Uterus (tissue), 4 donors: ENCODE measurements around the gene EHMT1. TPM values are rescaled to one million over a fixed set of nuclear protein-coding genes. Genes with fewer than 3 reads are reported as not detected.

Experiments
- DNase-seq, 2 donors: peaks; one replicate each; pipeline ENCODE4 v3.0.0-alpha.2; 2019 to 2020
- H3K27ac ChIP-seq, 2 donors: fragments of 200-600 bp; sonication (generic); 1 replicate in 1 of 2; 2 replicates in 1 of 2; pipeline ENCODE4 v1.5.1; 2016 to 2018
- H3K27me3 ChIP-seq, 2 donors: fragments of 200-600 bp; sonication (generic); one replicate each; pipeline ENCODE4 v1.5.1; 2018 to 2019; ENCODE audit warnings: control low read depth in 1 of 2
- H3K36me3 ChIP-seq, 2 donors: fragments of 200-600 bp; sonication (generic); one replicate each; pipeline ENCODE4 v1.5.1; 2019; ENCODE audit warnings: control low read depth in 1 of 2
- H3K4me1 ChIP-seq, 2 donors: fragments of 200-600 bp; sonication (generic); one replicate each; pipeline ENCODE4 v1.5.1; 2018 to 2019; ENCODE audit warnings: control low read depth in 1 of 2
- H3K4me3 ChIP-seq, 2 donors: fragments of 200-600 bp; sonication (generic); 1 replicate in 1 of 2; 2 replicates in 1 of 2; pipeline ENCODE4 v1.5.1; 2018 to 2019; ENCODE audit warnings: mild to moderate bottlenecking in 1 of 2
- H3K9me3 ChIP-seq, 2 donors: fragments of 200-600 bp; sonication (generic); one replicate each; pipeline ENCODE4 v1.5.1; 2019; ENCODE audit warnings: control low read depth in 1 of 2
- POLR2A ChIP-seq, 2 donors: fragments of 450-650 bp; IDR thresholded peaks; one replicate each; pipeline ENCODE4 v1.6.1; 2016; ENCODE audit warnings: antibody characterized with exemption in 2 of 2, mild to moderate bottlenecking in 1 of 2, moderate library complexity in 1 of 2
- intact Hi-C: fragments of 100-400 bp; cut with DNase I; formaldehyde crosslinking; loops from one replicate; pipeline ENCODE4 v1.15.1; 2023; ENCODE audit warnings: low total_unique reads
- total RNA-seq, 4 donors: library from RNA; depleted of rRNA in 3 of 4; stranded (reverse); fragments of >200 nt in 3 of 4; gene quantifications; one replicate each; pipeline versions ENCODE4 v1.1.0 to v1.2.4, GENCODE V29; 2014 to 2023
- TF ChIP-seq, protein P1 (sequence below), 4 experiments: fragments of 200-600 bp in 2 of 4; fragments of 450-650 bp in 2 of 4; sonication (generic) in 2 of 4; IDR thresholded peaks; one replicate each; pipeline ENCODE4 v1.5.1; 2016 to 2019; ENCODE audit warnings: antibody characterized with exemption in 4 of 4, mild to moderate bottlenecking in 2 of 4, moderate library complexity in 1 of 4
- donor health status: DM: yes; HTN: yes; CAD: no.

The EHMT1 gene
- total RNA-seq, 4 donors from 2014 or later: 32.6 to 109 (median 74.9) TPM

DNA sequence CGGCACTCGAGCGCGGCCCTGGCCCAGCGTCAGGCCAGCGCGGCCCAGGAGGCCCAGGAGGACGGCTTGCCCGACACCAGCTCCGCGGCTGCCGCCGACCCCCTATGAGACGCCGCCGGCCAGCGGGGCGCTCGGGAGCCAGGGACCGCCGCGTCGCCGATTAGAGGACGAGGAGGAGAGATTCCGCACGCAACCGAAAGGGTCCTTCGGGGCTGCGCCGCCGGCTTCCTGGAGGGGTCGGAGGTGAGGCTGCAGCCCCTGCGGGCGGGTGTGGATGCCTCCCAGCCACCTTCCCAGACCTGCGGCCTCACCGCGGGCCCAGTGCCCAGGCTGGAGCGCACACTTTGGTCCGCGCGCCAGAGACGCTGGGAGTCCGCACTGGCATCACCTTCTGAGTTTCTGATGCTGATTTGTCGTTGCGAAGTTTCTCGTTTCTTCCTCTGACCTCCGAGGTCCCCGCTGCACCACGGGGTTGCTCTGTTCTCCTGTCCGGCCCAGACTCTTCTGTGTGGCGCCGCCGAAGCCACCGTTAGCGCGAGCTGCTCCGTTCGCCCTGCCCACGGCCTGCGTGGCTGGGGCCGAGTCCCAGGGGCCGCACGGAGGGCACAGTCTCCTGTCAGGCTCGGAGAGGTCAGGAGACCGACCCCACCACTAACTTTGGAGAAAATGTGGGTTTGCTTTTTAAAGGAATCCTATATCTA is 216.2 kb downstream of the EHMT1 start:
- no peaks in the 10 kb centered on the region for H3K27me3 ChIP-seq
- H3K4me1 ChIP-seq: no peaks in the 10 kb centered on the region
- no peaks in the 10 kb centered on the region for H3K36me3 ChIP-seq
- intact Hi-C loops: no loop called here
- no peak overlapping the region for H3K27ac ChIP-seq
- no peaks in the 10 kb centered on the region for H3K9me3 ChIP-seq
- no peak for DNase-seq
- TF ChIP-seq, protein P1, sequence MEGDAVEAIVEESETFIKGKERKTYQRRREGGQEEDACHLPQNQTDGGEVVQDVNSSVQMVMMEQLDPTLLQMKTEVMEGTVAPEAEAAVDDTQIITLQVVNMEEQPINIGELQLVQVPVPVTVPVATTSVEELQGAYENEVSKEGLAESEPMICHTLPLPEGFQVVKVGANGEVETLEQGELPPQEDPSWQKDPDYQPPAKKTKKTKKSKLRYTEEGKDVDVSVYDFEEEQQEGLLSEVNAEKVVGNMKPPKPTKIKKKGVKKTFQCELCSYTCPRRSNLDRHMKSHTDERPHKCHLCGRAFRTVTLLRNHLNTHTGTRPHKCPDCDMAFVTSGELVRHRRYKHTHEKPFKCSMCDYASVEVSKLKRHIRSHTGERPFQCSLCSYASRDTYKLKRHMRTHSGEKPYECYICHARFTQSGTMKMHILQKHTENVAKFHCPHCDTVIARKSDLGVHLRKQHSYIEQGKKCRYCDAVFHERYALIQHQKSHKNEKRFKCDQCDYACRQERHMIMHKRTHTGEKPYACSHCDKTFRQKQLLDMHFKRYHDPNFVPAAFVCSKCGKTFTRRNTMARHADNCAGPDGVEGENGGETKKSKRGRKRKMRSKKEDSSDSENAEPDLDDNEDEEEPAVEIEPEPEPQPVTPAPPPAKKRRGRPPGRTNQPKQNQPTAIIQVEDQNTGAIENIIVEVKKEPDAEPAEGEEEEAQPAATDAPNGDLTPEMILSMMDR (IDR thresholded peaks at IDR 0.05): no peak
- TF ChIP-seq POLR2A (IDR thresholded peaks at IDR 0.05): no peak
- no peak overlapping the region for H3K4me3 ChIP-seq

DNA sequence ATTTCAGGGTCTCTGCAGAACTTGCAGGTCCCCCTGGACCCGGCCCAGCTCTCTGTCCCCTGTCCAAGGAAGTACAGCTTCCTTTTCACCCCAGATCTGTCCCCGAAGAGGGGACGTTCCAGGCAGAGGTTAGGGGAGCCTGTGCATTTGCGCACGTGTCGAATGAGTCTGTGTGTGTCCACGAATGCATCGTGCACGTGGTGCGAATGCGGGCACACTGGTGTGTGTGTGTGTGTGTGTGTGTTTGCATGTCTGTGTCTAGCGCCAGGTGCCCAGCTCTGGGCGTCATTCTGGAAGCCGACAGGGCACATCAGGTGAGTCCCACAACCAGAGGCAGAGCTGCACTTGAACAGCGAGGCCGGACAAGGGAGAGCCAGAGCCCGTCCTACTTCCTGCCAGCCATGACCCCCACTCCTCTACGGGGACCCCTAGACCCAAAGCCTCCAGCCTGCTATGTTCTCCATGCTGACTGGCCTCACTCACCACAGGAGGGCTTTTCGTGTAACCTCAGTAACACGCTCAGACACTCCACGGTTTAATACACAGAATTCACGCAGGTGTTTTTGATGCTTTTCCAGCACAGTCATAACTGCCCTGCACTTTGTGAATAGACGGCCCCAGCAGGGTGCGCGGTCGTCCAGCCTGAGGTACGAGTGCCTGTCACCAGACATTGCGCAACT is 217.5 kb downstream of the EHMT1 start:
- no peaks in the 10 kb centered on the region for H3K27me3 ChIP-seq
- intact Hi-C loops: no loop called here
- no peaks in the 10 kb centered on the region for H3K36me3 ChIP-seq

DNA sequence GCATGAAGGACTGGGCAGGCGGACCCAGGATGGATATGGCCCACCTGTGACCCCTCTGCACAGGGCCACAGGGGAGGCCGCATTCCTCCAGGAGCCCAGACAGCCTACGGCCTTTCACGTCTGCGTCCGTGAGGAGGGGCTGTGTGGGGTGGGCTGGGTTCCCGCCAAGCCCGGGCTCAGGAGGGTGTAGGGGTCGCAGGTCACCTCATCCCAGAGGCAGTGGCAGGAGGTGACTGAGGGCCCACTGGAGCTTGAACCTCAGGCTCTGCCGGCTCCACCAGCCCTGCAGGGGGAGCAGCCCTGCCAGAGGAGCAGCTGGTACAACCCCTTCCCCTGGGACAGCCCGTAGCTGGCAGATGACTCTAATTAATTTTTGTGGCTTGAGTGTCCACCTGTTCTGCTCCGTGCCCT is 218.0 kb downstream of the EHMT1 start:
- no peak for DNase-seq
- no peak for TF ChIP-seq POLR2A (IDR thresholded peaks at IDR 0.05)
- TF ChIP-seq, protein P1 (IDR thresholded peaks at IDR 0.05): no peak
- no peak overlapping the region for H3K4me3 ChIP-seq

More for the DNA sequence above, 217.5 kb downstream of the EHMT1 start:
- no peak overlapping the region for H3K27ac ChIP-seq
- no peaks in the 10 kb centered on the region for H3K9me3 ChIP-seq
- no peak overlapping the region for H3K4me3 ChIP-seq
- TF ChIP-seq, protein P1 (IDR thresholded peaks at IDR 0.05): no peak
- TF ChIP-seq POLR2A (IDR thresholded peaks at IDR 0.05): no peak
- no peak for DNase-seq
- H3K4me1 ChIP-seq: no peaks in the 10 kb centered on the region

DNA sequence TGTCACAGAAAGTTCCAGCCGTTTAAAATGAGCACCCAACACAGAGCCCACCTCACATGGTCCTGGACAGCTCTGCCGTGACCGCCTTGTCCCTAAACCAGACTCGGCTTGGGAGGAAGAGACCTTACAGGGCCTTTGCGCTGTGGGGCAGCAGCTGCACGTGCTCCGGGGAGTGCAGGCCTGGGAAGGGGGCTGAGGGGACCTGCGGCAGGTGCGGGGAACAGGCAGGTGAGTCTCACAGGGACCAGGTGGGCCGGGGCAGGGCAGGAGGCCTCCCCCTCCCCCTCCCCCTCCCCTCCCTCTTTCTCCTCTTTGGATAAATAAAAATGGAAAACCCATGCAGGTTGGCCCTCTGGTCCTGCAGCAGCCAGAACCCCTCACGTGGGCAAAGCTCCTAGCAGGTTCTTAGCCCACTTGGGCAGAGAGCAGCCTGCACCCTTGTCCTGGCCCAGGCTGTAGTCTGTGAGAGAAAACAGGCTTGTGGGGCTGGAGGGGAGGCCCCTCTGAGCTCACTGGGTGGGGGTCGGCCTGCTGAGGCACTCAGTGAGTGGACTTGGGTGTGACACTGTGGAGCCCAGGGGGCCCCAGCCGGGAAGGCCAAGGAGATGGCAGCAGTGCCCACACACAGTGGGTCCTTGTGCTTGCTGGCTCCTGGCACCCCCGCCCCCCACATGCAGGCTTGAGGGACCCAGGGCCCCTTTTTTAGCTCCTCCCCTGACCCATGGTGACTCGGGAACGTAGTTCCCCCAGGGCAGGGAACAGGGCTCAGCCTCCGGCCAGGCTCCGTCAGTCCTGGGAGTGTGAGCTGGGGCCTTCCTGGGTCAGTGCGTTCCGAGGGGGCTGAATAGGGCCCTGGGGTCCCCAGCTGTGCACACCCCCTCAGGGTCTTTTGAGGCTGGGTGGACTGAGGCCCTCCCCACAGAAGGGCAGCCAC is 218.8 kb downstream of the EHMT1 start:
- Histone ChIP-seq H3K4me3 (no peak overlapping the region), H3K36me3 (no peaks in the 10 kb centered on the region), H3K9me3 (no peaks in the 10 kb centered on the region), H3K27ac (no peak overlapping the region), H3K27me3 (no peaks in the 10 kb centered on the region), H3K4me1 (no peaks in the 10 kb centered on the region)
- TF ChIP-seq, protein P1 (IDR thresholded peaks at IDR 0.05): no peak
- TF ChIP-seq POLR2A (IDR thresholded peaks at IDR 0.05): no peak
- no peak for DNase-seq
- intact Hi-C loops: no loop called here

More for the DNA sequence above, 218.0 kb downstream of the EHMT1 start:
- no peaks in the 10 kb centered on the region for H3K9me3 ChIP-seq
- H3K36me3 ChIP-seq: no peaks in the 10 kb centered on the region
- intact Hi-C loops: no loop called here
- H3K27ac ChIP-seq: no peak overlapping the region
- H3K27me3 ChIP-seq: no peaks in the 10 kb centered on the region
- no peaks in the 10 kb centered on the region for H3K4me1 ChIP-seq
